NOMO-1 treated with DMSO at 0.1 percent for 48 hours (cell line): ENCODE measurements around the gene FHAD1.

Source experiments
- DNase-seq: peaks from one replicate; lab custom pipeline; 2025; ENCODE audit not compliant: unreplicated experiment; lab: John Stamatoyannopoulos, UW

FHAD1 gene

GRCh38 chr1:15218287-15219279 is 28.4 kb upstream of the FHAD1 start:
- no peak for DNase-seq

- no peak for DNase-seq
These were observed 27.6 kb upstream of the FHAD1 start for GRCh38 chr1:15219280-15220023.

- no peak for DNase-seq
These were observed 27.0 kb upstream of the FHAD1 start for GRCh38 chr1:15220024-15220392.

GRCh38 chr1:15220825-15221431 is 26.1 kb upstream of the FHAD1 start:
- no peak for DNase-seq

- DNase-seq, result no peak
These were observed 24.2 kb upstream of the FHAD1 start for GRCh38 chr1:15222653-15223303.

- DNase-seq, result no peak
These were observed 22.7 kb upstream of the FHAD1 start for GRCh38 chr1:15224259-15224869.

- peak; percentile 25 for DNase-seq
These were observed 22.0 kb upstream of the FHAD1 start for GRCh38 chr1:15224974-15225373.

- DNase-seq, result no peak
These were observed 21.6 kb upstream of the FHAD1 start for GRCh38 chr1:15225461-15225860.

- DNase-seq, result no peak
These were observed 20.4 kb upstream of the FHAD1 start for GRCh38 chr1:15226388-15227255.

GRCh38 chr1:15229707-15230131 is 17.3 kb upstream of the FHAD1 start:
- no peak for DNase-seq

- DNase-seq, result peak; percentile 81
These were observed 15.3 kb upstream of the FHAD1 start for GRCh38 chr1:15231714-15232201.

GRCh38 chr1:15233689-15234088 is 13.3 kb upstream of the FHAD1 start:
- DNase-seq, result no peak

- DNase-seq, result no peak
These were observed 10.7 kb upstream of the FHAD1 start for GRCh38 chr1:15236321-15236721.

- DNase-seq, result no peak
These were observed 10.3 kb upstream of the FHAD1 start for GRCh38 chr1:15236746-15237145.

GRCh38 chr1:15238789-15239188 is 8.2 kb upstream of the FHAD1 start:
- DNase-seq, result no peak

GRCh38 chr1:15242766-15243165 is 4.3 kb upstream of the FHAD1 start:
- no peak for DNase-seq

- no peak for DNase-seq
These were observed 3.6 kb upstream of the FHAD1 start for GRCh38 chr1:15243275-15244043.

- no peak for DNase-seq
These were observed 2.2 kb upstream of the FHAD1 start for GRCh38 chr1:15244813-15245212.
